Esophagus muscularis mucosa (tissue), 4 donors: Measurements from ENCODE around the gene ZNF469.

ENCODE experiments used
- EP300 ChIP-seq: sonication (generic); formaldehyde crosslinking; IDR thresholded peaks from one replicate; pipeline ENCODE4 v1.6.1; 2017; ENCODE audit warnings: antibody characterized with exemption
- POLR2A ChIP-seq: fragments of 450-650 bp; IDR thresholded peaks from one replicate; pipeline ENCODE4 v1.6.1; 2017; ENCODE audit warnings: antibody characterized with exemption, moderate library complexity, mild to moderate bottlenecking, low read depth
- POLR2AphosphoS5 ChIP-seq, 2 donors: sonication (generic); formaldehyde crosslinking; IDR thresholded peaks; one replicate each; pipeline ENCODE4 v1.6.1; 2017; ENCODE audit warnings: antibody characterized with exemption in 2 of 2
- TF ChIP-seq, protein P1 (sequence below), 3 experiments: fragments of 200-600 bp in 2 of 3; fragments of 450-650 bp in 1 of 3; sonication (generic) in 2 of 3; IDR thresholded peaks; one replicate each; pipeline ENCODE4 v1.5.1; 2017 to 2019; ENCODE audit warnings: antibody characterized with exemption in 3 of 3, mild to moderate bottlenecking in 2 of 3, moderate library complexity in 1 of 3

- TF ChIP-seq, protein P1, sequence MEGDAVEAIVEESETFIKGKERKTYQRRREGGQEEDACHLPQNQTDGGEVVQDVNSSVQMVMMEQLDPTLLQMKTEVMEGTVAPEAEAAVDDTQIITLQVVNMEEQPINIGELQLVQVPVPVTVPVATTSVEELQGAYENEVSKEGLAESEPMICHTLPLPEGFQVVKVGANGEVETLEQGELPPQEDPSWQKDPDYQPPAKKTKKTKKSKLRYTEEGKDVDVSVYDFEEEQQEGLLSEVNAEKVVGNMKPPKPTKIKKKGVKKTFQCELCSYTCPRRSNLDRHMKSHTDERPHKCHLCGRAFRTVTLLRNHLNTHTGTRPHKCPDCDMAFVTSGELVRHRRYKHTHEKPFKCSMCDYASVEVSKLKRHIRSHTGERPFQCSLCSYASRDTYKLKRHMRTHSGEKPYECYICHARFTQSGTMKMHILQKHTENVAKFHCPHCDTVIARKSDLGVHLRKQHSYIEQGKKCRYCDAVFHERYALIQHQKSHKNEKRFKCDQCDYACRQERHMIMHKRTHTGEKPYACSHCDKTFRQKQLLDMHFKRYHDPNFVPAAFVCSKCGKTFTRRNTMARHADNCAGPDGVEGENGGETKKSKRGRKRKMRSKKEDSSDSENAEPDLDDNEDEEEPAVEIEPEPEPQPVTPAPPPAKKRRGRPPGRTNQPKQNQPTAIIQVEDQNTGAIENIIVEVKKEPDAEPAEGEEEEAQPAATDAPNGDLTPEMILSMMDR (IDR thresholded peaks at IDR 0.05): no peak
- no peak for TF ChIP-seq POLR2A
- no peak for TF ChIP-seq EP300
- TF ChIP-seq POLR2AphosphoS5 (IDR thresholded peaks at IDR 0.05): no peak
Observed at GRCh38 chr16:88416686-88417085, 33.9 kb downstream of the ZNF469 start.
